ENCODE results near the gene RNF152.
A peak's percentile ranks its signal among the peaks of the same experiment; 100 is the strongest.

The RNF152 gene

GRCh38 chr18:61894751-61895524, 2.1 kb upstream of the RNF152 start:
- peak in 1 of 56 donors; percentile 56 for DNase-seq

GRCh38 chr18:61893971-61894750, 1.4 kb upstream of the RNF152 start:
- DNase-seq, result peak in 49 of 56 donors; percentile 17 to 80 (median 54)

GRCh38 chr18:61893309-61893970, 633 bp upstream of the RNF152 start:
- DNase-seq, result peak in 32 of 56 donors; percentile 7 to 67 (median 24)

GRCh38 chr18:61891894-61892293, 913 bp downstream of the RNF152 start:
- DNase-seq, result no peak

GRCh38 chr18:61891271-61891670, 1.5 kb downstream of the RNF152 start:
- DNase-seq, result no peak

- DNase-seq, result no peak
These were observed 2.5 kb downstream of the RNF152 start for GRCh38 chr18:61890344-61890743.

- no peak for DNase-seq
These were observed 3.3 kb downstream of the RNF152 start for GRCh38 chr18:61889541-61889940.

- no peak for DNase-seq
These were observed 4.2 kb downstream of the RNF152 start for GRCh38 chr18:61888622-61889021.

- DNase-seq, result no peak
These were observed 5.0 kb downstream of the RNF152 start for GRCh38 chr18:61887838-61888237.

- no peak for DNase-seq
These were observed 9.3 kb downstream of the RNF152 start for GRCh38 chr18:61883547-61883946.

GRCh38 chr18:61882296-61883004, 10.4 kb downstream of the RNF152 start:
- DNase-seq, result no peak

- peak in 40 of 56 donors; percentile 4 to 83 (median 44) for DNase-seq
These were observed 15.9 kb downstream of the RNF152 start for GRCh38 chr18:61876899-61877298.

- no peak for DNase-seq
These were observed 22.7 kb downstream of the RNF152 start for GRCh38 chr18:61870151-61870550.

- DNase-seq, result no peak
These were observed 23.2 kb downstream of the RNF152 start for GRCh38 chr18:61869636-61870035.

- no peak for DNase-seq
These were observed 27.2 kb downstream of the RNF152 start for GRCh38 chr18:61865466-61866175.

GRCh38 chr18:61861372-61861771, 31.4 kb downstream of the RNF152 start:
- DNase-seq, result no peak

- DNase-seq, result no peak
These were observed 32.5 kb downstream of the RNF152 start for GRCh38 chr18:61860302-61860701.

- DNase-seq, result no peak
These were observed 33.7 kb downstream of the RNF152 start for GRCh38 chr18:61859113-61859512.

GRCh38 chr18:61856678-61857077, 36.1 kb downstream of the RNF152 start:
- DNase-seq, result no peak

- no peak for DNase-seq
These were observed 37.1 kb downstream of the RNF152 start for GRCh38 chr18:61855449-61856378.

Measured in amygdala (tissue), 56 donors.